Activated CD4-positive, alpha-beta T cell treated with anti-CD3 and anti-CD28 coated beads for 48 hours (primary cell): Measurements from ENCODE around the gene NR2E1.

ENCODE experiments used
- DNase-seq: peaks from one replicate; pipeline ENCODE4 v3.0.0-alpha.2; 2020

NR2E1 gene

GRCh38 chr6:108165714-108166663 is at the start of gene NR2E1:
NR2E1 (plus strand) TSS chr6:108166022; CDS start chr6:108166766, 744 bp downstream.
- DNase-seq = no peak

- no peak for DNase-seq
Observed at GRCh38 chr6:108116546-108117426, 49.0 kb upstream of the NR2E1 start.

GRCh38 chr6:108117427-108118358 is 48.1 kb upstream of the NR2E1 start:
- peak; percentile 31 for DNase-seq

- DNase-seq = no peak
Observed at GRCh38 chr6:108118359-108118724, 47.5 kb upstream of the NR2E1 start.

- no peak for DNase-seq
Observed at GRCh38 chr6:108118810-108119768, 46.7 kb upstream of the NR2E1 start.

GRCh38 chr6:108119769-108120141 is 46.1 kb upstream of the NR2E1 start:
- DNase-seq = no peak

- DNase-seq = peak; percentile 27
Observed at GRCh38 chr6:108120311-108120710, 45.5 kb upstream of the NR2E1 start.

- DNase-seq = no peak
Observed at GRCh38 chr6:108121612-108122011, 44.2 kb upstream of the NR2E1 start.

GRCh38 chr6:108123481-108123929 is 42.3 kb upstream of the NR2E1 start:
- no peak for DNase-seq

GRCh38 chr6:108123946-108124345 is 41.9 kb upstream of the NR2E1 start:
- DNase-seq = no peak

GRCh38 chr6:108127056-108127455 is 38.8 kb upstream of the NR2E1 start:
- no peak for DNase-seq

- no peak for DNase-seq
Observed at GRCh38 chr6:108127826-108128225, 38.0 kb upstream of the NR2E1 start.

GRCh38 chr6:108130262-108130661 is 35.6 kb upstream of the NR2E1 start:
- DNase-seq = no peak

- DNase-seq = no peak
Observed at GRCh38 chr6:108132863-108133262, 33.0 kb upstream of the NR2E1 start.

- peak; percentile 52 for DNase-seq
Observed at GRCh38 chr6:108133594-108134179, 32.1 kb upstream of the NR2E1 start.

GRCh38 chr6:108134213-108134970 is 31.4 kb upstream of the NR2E1 start:
- no peak for DNase-seq

GRCh38 chr6:108142240-108142639 is 23.6 kb upstream of the NR2E1 start:
- no peak for DNase-seq

GRCh38 chr6:108145639-108146038 is 20.2 kb upstream of the NR2E1 start:
- DNase-seq = no peak

- DNase-seq = no peak
Observed at GRCh38 chr6:108152446-108152845, 13.4 kb upstream of the NR2E1 start.
